A549 treated with AZD9567 at 1 μM for 4 hours (cell line): ENCODE measurements around the gene TSEN15. TPM values are rescaled to one million over a fixed set of nuclear protein-coding genes. Genes with fewer than 3 reads are reported as not detected.

Source experiments
- total RNA-seq: library from RNA; stranded (reverse); fragments of 200-300 nt; extraction: Qiagen RNA extraction; gene quantifications from 5 replicates; pipeline ENCODE4 v1.2.3, GENCODE V29; 2022; ENCODE audit not compliant: insufficient read depth

Gene TSEN15
- 22.8 to 31.5 TPM (median 30.7 TPM) in 5 replicates for total RNA-seq

DNA sequence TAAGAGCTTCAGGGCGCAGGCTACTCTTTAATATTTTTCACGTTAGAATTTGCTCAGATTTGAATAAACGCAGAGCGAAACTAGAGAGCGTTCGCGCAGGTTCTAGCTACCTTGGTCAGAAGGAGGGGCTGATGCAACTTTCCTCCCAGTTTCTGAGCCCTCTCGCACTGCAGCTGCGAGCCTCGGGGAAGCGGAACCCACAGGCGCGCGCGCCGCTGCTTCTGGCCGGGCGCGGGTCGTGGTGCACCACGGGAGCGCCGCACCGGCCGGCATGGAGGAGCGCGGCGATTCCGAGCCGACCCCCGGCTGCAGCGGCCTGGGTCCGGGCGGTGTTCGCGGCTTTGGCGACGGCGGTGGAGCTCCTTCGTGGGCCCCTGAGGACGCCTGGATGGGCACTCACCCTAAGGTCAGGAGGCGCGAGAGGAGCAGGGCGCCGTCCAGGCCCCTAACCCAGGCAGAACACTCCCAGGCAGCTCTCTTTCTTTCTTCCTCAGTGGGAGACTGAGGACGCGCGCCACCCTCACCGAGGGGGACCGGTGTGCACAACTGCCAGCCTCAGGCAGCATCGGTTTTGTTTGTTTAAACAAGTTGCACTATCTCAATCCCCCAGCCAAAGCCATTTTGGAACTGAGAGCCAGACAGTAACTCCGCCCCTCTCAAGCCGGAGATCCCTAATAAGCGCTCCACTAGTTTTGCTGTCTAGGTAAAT is at the start of gene TSEN15:
Gene TSEN15, plus strand, starts transcription at position 246 of the 709 bp plus-strand sequence. Its CDS starts 26 bp downstream, at position 272.

Other genes starting within 250 kb of the TSEN15 start
- gene RGL1, start 246.6 kb upstream of the TSEN15 start, total RNA-seq: 0.57 to 0.81 TPM (median 0.76 TPM) in 4 of 5 replicates, not detected in the other
- gene COLGALT2, start 14.0 kb upstream of the TSEN15 start, total RNA-seq: 0.13 to 0.22 TPM (median 0.13 TPM) in 4 of 5 replicates, not detected in the other